Dermis microvascular lymphatic vessel endothelial cell (primary cell): ENCODE results near the gene TPRG1L. TPM values are rescaled to one million over a fixed set of nuclear protein-coding genes. Genes with fewer than 3 reads are reported as not detected.

Experiments used
- DNase-seq, 2 donors: peaks; one replicate each; pipeline versions ENCODE4 v3.0.0 to v3.0.0-alpha.2; 2010; ENCODE audit warnings: low read depth in 2 of 2
- total RNA-seq: library from RNA; depleted of rRNA; stranded (reverse); fragments of >200 nt; gene quantifications from 2 replicates; pipeline ENCODE4 v1.2.1, GENCODE V29; 2014

The TPRG1L gene
- total RNA-seq, 1 donor from 2014 or later: 20.2 TPM

GRCh38 chr1:3593745-3594144, 31.1 kb upstream of the TPRG1L start:
- peak in 1 of 2 donors; percentile 15 for DNase-seq

DNA sequence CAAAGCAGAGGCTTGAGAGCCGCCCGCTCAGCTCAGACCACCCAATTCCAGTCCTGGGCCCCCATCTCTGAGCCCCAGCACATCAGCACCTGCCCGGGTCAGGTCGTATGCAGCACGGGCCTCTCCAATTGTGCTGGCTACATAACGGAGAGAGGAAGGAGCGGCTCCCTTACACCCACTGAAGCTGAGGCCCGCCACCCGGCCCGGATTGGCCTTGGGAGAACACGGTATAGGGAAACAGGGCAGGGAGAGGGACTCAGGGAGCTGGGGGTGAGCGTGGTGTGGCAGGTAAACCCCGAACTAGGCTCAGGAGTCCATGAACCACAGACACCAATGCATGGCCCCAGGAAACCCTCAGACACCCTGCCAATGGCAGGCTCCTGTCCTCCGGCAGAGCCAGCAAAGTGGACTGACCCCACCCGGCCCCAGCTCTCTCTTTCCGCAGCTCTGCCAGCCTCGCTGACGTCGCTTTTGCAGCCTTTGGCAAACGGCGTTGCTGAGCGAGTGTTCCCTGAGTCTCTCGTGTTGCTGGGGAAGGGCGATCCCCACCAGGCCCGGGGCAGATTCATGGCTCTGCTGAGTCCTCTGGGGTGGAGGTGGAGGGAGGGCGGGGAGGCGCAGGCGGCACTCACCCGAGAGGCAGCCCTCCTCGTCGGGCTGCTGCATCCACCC, 30.0 kb upstream of the TPRG1L start:
- DNase-seq: no peak

- DNase-seq: no peak
These were observed 28.9 kb upstream of the TPRG1L start for GRCh38 chr1:3595949-3596348.

DNA sequence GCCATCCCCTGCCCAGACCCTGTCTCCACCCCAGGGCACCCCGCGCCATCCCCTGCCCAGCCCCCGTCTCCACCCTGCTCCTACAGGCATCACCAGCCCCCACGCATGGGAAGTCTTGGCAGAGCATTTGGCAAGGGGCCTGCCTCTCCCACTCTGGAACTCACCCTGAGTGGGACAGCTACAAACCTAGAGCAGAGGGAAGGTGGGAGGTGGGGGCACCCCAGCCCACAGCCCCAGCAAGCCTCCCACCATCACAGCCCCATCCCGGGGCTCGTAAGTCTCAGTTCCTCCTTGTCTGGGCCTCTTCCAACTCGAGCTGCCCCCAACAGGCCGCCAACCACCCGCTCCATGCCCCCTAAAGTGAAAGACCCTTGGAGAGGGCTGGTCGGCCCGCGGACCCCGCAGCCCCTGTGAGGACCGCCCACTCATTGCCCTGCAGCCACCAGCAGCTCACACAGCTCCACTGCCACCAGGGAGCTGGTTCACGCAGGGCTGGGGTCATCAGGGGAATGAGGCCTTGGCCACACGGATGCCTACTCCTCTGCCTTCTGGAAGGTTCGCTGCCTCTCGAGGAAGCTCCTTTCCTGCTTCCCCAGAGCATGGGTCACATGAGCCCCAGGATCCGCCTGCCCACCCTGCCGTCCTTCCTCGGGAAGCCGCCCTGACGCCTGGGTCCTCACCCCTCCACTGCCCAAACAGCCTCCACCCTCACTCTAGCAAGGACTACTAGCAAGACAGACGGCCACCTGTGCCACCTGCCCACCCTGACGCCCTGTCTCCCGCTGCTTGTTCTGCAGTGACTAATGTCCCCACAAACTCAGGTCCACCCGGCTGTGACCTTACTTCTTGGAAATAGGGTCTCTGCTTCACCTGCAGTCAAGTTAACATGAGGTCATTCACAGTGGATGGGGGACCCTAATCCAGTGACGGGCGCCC, 27.9 kb upstream of the TPRG1L start:
- DNase-seq: no peak

- no peak for DNase-seq
These were observed 27.2 kb upstream of the TPRG1L start for GRCh38 chr1:3597599-3597964.

DNA sequence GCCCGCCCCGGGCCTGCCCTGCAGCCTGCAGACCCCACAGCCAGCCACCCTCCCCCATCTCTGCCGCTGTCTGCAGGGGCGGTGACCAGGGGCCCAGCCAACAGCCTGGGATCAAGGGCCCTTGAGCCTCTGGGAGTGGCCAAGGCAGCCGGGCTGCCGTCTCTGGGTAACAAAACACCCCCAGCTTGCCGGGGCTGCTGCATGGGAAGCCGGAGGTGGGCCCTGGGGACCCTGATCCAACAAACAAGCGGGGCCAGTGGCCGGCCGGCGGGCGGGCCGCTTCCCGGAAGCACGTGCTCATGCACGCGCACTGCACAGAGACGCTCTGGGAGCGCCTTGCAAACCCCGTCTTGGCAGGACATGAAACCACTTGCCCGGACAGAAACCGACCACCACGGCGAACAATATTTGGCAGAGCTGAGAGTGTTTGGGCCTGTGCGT, 26.7 kb upstream of the TPRG1L start:
- peak in 1 of 2 donors; percentile 41 for DNase-seq

DNA sequence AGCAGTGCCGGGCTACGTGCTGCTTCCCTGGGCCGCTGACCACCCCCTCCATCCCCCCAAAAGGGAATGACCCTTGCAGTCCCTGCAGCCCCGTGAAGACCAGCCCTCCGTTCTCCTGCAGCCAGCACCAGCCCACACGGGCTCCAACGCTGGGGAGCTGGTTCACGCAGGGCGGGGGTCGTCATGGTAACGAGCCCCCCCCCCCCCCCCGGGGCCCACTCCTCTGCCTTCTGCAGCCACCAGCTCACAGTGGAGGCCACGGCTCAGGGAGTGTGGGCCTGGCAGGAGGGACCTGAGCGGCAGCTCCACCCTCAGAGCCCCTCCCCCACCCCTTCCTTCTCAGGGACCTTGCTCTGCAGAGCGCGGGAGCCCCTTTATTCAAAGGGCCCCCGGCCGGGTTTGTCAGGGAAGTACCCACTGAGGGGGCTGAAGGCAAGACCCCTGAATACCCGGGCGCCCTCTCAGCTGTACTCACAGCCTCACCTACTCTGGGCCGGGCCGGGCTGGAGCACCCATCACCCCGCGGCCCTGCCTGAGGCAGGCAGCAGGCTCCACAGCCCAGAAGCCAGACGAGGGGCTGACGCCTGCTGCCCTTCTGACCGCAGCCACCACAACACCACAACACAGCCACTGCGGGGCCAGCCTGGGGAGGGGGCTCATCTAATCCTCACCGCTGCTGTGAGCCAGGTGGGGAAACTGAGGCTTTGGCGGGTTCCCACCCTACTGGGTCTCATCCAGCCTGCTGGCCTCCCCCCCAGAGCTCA, 26.1 kb upstream of the TPRG1L start:
- DNase-seq: no peak

GRCh38 chr1:3599286-3599811, 25.5 kb upstream of the TPRG1L start:
- no peak for DNase-seq

DNA sequence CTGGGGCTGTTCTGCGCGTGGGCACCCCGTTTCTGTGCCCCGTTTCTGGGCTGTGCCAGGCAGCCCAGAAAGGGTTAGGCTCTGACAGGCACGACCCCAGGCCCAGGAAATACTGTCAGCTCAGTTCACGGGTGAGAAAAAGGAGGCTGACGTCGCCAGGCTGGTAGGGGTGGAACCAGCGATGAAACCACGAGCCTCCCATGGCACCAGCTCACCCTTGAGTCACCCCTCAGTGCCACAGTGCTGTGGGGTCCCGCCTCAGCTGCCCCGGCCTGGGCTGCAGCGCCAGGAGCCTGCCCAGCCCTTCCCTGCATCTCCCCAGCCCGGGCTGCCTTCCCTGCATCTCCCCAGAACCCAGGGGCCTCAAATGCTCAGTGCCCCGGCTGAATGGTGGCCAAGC, 25.0 kb upstream of the TPRG1L start:
- DNase-seq: no peak

DNA sequence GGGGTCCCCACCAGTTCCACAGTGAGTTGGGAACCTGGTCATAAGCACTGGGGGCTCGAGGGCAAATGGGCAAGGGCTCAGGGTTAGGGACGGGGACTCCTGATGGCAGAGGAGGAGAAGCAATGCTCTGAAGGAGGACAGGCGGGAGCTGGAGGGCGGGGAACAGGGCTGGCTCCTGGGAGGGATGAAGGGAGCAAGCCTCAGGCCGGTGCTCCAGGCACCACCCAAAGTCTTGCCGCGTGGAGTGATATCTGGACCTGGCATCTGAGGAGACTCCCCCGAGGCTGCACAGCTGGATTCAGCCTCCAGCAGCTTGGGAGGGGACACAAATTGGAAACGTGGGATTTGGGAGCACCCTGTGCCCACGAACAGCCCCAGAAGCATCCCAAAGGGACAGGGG, 24.5 kb upstream of the TPRG1L start:
- no peak for DNase-seq

GRCh38 chr1:3601743-3602142, 23.1 kb upstream of the TPRG1L start:
- no peak for DNase-seq

DNA sequence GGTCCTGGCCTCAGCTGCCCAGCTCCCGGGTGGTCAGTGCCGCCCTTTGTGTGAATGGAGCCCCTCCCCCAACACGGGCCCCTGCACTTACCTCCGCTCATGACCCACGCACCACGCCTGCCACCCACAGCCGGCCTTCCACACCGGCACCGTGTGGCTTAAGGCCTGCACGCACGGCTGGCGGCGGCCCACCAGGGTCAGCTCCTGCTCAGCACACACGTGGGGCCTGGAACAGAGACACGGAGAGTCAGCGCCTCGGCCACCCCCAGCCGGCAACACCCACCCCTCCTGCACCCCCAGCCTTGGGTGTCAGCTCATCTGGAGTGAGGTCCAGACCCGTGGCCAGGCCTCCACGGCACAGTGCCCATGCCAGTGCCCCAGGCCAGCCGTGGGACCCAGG, 22.4 kb upstream of the TPRG1L start:
- no peak for DNase-seq

DNA sequence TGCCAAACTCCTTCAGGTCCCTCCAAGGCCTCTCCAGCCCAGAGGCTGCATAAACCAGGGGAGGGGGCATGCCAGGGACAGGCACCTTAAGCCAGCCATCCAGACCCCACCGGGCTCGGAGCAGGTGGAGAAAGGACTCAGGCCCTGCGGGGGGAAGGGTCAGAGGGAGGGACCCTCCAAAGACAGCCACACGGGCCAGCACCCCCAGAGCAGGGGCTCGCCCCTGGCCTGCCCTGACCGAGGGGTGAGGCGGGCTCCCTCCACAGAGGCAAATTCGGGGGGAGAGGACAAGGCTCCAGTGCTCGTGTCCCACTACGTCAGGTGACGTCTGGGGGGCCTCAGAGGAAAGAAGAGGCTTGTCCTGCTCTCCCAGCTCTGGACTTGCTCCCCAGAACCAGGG, 21.7 kb upstream of the TPRG1L start:
- DNase-seq: no peak

DNA sequence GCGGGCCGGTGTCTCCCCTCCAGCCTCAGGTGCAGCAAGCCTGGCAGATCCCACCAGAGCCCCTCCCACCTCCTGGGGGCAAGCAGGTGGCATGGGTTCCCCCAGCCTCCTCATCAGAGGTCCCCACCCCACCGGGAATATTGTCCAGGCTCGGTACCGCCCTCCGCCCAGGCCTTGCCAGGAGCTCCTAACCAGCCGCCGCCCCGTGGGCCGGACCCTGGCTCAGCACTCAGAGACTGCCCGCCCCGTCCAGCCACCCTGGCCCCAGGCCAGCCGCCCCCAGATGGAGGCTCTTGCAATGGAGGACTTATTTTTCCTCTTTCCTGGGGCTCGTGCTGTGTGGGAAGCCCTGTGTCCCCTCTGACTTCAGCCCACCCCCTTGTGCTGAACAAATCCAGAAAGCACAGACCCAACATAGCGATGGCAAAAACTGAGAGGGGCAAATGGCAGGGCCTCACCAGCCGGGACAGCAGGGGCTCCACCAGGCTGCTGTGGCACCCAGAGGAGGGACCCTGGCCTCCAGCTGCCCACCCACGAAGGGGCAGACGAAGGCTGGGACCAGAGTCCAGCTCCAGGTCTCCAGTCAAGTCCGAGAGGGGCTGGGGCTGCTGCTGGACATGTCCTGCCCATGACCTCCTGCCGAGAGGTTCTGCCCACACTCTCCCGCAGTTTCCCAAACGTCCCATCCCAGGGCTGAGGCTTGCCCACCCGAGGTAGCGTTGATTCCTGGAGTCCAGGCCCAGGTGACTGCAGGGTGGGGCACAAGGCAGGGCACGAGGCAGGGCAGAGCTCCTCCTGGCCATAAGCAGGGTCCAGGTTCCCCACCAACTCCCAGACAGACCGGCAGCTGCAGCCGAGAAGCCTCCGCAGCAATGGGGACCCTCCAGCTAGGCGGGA, 21.0 kb upstream of the TPRG1L start:
- DNase-seq: no peak

DNA sequence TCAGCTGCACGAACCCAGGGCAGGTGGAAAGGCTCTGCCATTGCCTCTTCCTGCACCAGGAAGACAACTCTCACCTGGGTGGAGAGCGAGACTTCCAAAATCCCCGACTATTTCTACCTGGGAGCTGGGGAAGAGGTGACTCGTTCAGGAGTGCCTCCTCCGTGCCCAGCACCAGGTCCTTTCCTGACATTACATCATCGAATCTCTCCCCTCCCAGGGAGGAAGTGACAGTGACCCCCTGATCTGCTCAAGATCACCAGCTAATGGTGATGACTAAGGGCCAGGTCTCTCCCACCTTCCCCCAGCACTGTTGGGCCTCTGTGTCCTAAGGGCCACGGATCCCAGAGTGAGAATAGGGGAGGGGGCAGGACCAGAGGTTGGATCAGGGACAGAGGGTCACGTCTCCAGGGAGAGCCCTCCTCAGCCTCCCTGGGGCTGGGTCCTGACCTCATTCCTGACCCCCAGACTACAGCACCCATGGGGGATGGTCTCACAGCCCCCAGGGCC, 20.3 kb upstream of the TPRG1L start:
- no peak for DNase-seq

DNA sequence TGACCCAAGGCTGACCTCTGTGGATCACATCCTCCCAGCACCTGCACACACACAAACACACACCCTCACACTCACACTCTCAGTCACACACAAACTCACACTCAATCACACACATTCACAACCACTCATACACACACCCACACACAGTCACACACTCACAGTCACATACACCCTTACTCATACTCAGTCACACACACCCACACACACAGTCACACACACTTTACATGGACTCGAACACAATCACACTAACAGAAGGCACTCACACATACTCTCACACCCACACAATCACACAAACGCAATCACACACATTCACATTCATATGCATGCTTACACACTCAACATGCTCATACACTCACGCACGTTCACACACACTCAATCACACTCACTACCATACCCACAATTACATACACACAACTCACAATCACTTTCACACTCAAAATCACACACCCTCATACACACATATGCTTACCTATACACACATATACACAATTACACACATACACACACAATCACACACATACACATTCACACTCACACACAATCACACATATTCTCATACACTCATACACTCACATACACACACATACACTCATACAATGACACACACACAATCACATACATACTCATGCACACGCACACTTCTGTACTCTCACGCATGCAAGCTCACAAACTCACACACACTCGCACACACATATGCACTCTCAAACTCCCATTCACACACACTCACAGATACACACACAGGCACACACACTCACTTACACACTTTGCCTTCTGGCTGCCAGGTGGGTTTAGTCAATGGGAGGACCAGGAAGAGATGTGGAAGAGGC, 19.6 kb upstream of the TPRG1L start:
- no peak for DNase-seq

- DNase-seq: no peak
These were observed 17.8 kb upstream of the TPRG1L start for GRCh38 chr1:3606779-3607702.

- DNase-seq: no peak
These were observed 17.1 kb upstream of the TPRG1L start for GRCh38 chr1:3607703-3608065.

GRCh38 chr1:3608154-3608553, 16.7 kb upstream of the TPRG1L start:
- DNase-seq: no peak
